ENCODE data around the gene PITPNC1.

- TF ChIP-seq EZH2phosphoT487 (IDR thresholded peaks at IDR 0.05; ENCODE audit: insufficient read depth, low read depth) = no peak
- TF ChIP-seq EZH2 (IDR thresholded peaks at IDR 0.05; ENCODE audit: insufficient read depth, poor library complexity, severe bottlenecking) = no peak
These were observed 165.4 kb downstream of the PITPNC1 start for GRCh38 chr17:67542219-67543114.

All from GM23248 (cell line).